NCI-H345 treated with DMSO at 0.1 percent for 48 hours (cell line): Measurements from ENCODE around the gene SRGAP2B.
"Not testable (repeated sequence)": the region's sequence is repeated elsewhere in the genome, so short reads cannot be mapped to it uniquely, and the experiment has no call there.

Experiments used
- DNase-seq: peaks from one replicate; lab custom pipeline; 2025; ENCODE audit not compliant: unreplicated experiment; lab: John Stamatoyannopoulos, UW

The SRGAP2B gene

DNA sequence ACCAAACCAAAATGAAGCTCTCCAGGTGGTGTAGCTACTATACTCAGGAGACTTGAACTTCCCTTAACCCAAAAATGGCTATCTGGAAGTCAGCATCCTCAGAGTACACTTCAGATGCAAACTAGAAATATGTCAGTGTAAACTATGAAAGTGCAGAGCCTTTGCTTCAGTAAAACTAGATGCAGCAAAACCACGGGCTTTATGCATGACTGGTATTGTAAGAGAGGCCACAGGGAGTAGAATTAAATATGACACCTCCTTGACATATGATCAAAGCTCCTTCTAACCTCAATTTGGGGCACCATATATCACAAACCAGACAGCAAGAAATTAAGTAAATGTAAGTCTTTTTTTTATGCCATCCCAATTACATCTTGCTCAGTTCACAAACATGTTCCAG lies 47.6 kb downstream of the SRGAP2B start:
- not testable (repeated sequence) for DNase-seq

DNA sequence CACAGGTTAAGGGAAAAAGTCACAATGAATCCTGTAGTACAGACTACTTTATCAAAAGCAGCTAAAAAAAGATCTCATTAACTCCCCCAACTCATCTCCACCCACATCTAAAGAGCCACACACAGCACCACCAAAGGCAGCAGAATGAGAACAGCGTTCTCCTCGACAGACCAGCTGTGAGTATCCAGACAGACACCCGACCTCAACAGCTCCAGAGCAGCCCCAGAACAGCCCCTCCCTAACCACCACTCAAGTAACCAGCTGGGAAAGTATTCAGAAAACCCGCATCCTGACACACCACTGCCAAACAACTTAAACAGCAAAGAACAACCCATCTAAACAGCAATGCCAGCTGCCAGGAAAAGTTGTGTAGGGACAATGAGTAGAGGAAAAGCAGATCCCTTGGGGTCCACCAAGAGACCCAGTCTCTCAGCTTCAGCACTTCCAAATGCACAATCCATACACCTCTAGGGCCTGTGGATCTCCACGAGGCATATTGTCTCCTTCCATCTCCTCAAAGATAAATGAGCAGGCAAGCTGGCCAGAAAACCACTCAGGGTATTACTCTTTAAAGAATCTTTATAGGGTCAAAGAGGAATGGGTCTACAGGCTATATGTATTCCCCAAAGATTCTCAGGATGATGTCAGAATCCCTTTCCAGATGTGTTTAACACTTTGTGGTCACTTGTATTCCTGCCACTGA lies 49.4 kb downstream of the SRGAP2B start:
- not testable (repeated sequence) for DNase-seq

DNA sequence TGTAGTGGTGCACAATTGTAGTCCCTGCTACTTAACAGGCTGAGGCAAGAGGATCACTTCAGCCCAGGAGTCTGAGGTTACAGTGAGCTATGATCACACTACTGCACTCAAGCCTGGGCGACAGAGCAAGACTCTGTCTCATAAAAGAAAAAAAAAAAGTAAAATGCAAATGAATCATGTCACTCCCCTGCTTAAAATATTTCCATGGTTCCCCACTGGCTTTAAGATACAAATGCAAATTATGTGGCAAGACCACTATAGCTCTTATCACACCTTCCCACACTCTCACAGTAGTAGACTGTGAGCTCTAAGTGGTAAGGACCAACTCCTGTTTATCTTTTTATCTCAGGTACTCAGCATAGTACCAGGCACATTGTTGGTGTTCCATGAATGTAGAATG lies 53.6 kb downstream of the SRGAP2B start:
- DNase-seq = not testable (repeated sequence)

DNA sequence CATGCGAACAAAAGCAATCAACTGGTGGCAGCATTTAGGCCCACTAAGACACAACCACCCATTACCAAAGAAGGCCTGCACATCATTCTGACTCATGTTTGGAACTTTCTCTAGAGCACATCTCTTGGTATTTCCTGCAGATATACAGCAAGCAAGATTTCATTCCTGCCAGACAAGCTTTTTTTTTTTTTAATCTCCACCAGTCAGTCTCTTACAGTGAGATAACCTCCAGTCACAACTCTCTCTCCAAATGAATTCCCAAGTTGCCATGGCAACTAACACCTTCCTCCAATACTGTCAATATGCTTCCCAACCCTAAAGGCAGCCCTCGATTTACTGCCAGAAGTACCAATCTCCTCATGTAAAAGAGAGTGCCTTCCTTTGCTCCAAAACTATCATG lies 59.1 kb downstream of the SRGAP2B start:
- not testable (repeated sequence) for DNase-seq

DNA sequence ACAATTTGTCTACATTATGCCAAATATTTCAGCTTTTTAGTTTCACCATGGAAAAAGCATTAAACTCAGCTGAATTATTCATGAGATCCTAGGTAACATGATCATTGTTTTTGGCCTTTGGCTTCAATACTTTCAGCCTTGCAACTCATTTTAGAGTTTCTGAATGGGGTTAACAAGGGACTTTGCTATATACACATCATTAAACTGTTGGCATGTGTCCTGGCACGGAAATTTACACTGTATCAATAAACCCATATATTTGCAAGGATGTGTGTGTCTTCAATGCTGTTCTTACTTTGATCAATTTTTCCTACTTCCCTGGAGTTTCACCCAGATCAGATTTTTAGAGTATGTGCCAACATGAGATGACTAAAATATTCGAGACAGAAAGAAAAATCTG lies 61.6 kb downstream of the SRGAP2B start:
- not testable (repeated sequence) for DNase-seq

DNA sequence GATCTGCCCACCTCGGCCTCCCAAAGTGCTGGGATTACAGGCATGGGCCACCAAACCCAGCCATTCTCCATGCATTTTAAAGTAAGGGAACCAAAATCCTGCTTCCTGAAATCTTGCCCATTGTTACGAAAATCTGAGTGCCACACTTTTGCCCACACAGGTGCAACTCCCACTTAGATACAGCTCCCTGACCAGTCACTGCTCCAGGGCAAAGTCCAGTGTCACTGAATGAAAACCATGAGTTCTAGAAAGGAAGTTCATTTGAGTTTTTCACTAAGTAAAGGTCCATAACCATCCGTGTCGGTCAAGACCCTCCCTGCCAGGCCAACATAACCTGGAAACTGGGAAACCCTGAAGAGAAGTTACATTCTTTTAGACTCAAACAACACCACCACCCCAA lies 67.9 kb downstream of the SRGAP2B start:
- DNase-seq = not testable (repeated sequence)

DNA sequence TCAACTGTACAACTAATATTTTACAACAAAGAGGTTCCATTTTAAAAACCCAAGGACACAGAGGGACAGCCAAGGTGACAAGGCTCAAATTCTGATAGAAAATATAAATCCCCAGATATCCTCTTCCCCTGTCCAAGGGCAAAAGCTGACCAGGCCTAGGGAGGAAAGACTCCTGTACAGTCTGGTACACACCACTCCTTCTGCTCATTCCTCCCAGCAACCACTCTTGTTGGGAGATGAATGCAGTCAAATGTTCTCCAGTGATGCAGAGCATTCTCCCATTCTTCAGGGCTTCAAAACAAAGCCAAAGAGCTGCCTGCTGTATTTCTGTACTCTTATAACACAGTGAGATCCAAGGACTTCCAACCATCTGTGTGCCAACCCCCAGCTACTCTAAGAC lies 69.8 kb downstream of the SRGAP2B start:
- DNase-seq = not testable (repeated sequence)

DNA sequence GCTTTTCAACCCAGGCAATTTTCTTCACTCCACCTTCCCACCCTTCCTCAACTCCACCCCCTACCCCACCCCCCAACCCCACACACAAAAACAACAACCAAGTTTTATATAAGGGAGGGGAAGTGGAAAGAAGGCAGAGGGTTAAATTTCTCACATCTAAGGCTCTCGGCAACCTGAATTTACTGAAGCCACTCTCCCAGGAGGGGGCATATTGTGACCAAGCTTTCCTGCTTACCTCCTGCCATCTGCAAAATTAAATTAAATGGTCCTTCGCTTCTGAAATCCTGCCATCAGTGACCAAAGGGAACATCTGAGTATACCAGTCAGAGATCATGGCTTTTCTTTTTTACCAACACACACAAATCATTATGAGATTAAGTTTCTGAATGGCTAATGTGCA lies 72.9 kb downstream of the SRGAP2B start:
- DNase-seq = not testable (repeated sequence)

DNA sequence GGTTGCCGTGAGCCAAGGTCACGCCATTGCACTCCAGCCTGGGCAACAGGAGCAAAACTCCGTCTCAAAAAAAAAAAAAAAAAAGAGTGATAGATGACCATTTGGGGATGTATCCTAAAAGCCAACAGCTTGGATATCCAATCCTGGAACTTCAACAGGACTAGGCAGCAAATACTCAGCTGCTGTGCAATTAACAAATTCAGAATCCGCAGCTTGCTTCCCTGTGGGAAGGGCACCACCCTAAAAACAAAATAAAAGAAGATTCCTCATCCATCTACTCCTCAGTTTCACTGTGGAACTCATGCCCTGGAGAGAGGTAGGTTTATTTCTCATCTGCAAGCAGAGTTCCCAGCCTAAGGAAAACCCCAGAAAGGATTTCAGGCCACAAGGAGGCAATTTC lies 73.4 kb downstream of the SRGAP2B start:
- DNase-seq = not testable (repeated sequence)

DNA sequence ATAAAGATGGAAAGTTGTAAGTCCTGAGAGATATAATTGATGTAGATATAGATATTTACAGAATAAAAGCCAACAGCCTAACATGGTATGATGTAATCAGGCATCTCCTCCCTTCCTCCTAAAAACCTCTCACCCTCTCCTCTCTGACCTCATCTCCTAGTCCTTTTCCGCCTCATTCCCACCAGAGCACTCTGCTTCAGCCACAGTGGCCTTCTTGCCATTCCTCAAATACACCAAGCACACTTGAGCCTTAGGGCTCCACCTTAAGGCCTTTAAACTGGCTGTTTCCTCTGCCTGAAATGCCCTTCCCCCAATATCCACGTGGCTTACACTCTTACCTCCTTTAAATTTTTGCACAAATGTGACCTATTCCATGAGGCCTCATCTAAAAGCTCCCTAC lies 75.4 kb downstream of the SRGAP2B start:
- DNase-seq = not testable (repeated sequence)

DNA sequence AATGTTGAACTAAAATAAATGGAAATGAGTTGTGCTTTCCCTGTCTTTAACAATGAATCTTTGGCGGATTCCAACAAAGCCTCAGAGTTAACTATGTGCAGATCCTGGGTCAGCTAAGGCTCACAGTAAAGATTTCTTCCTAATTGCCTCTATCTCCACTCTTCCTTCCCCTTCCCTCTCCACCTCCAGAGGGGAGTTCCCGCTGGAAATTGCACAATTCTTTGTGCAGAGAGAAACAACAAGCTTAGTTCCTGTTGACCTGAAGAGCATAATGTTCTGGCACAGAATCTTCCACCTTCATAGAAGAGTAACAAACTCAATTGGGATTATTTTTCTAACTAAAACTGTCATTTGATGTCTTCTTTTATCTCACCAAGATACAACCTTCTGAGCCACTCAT lies 77.4 kb downstream of the SRGAP2B start:
- DNase-seq = not testable (repeated sequence)

DNA sequence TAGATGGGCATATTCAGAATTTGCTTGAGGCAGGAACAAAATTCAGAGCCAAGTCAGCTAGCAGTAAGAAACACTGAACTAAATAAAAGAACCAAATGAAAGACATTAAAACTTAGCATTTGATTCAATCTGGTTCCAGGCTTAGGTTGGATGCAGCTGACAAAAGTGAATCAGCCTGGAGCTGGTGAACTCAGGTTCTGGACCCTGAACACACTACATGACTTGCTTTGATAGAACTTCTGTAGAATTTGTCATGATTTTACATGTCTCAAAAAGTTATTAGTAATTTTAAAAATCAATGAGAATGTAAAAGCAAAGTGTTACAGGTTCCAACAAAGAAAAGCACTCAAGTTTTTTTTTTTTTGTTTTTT lies 78.7 kb downstream of the SRGAP2B start:
- DNase-seq = not testable (repeated sequence)

DNA sequence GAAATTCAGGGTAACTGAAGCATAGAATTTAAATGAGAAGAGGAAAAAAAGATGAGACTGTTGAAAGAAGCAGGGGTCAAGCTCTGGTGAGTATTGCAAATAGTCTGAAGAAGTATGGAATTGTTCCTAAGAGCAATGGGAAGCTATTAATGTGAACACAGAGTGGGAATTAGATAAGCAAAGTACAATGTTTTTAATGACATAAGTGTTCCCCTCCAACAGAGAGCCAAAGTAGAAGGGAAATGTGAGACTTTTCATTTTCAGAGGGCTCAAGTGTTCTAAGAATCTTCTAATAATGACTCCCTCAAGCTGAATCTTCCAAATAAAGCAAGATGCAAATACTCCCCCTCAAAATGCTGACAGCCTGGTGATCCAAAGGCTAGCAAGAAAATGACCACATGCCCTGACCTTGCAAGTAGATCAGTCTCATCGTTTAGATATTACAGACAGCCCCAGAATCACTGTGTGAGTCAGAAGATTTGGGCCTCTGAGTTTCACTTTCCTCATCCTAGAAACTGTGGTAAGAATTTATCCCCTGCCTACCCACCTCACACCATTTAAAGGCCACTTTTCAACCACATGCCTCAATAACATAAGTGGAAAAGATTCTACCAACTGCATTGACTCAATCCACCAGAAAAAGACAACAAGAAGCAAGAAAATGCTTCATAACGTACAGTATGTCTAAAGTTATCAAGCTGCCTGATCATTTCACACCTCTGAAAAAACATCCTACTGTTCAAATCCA lies 79.2 kb downstream of the SRGAP2B start:
- not testable (repeated sequence) for DNase-seq

DNA sequence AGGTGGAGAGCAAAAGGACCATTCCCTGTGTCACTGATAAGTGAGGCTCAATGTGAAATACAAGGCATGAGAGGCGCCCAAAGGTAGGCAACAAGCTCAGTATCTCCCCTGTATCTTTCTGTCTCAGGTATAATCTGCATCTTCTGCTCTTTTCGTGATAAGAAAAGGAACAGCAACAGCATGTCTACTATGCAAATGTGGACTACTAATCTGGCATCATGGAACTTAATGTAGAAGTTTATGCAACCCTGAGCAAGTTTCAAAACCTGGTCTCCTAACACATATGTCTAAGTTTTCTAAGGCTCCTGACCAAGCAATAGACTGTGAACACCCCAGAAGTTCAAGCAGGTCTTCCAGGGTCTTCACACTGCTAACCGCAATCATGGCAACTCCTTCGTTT lies 81.8 kb downstream of the SRGAP2B start:
- not testable (repeated sequence) for DNase-seq

DNA sequence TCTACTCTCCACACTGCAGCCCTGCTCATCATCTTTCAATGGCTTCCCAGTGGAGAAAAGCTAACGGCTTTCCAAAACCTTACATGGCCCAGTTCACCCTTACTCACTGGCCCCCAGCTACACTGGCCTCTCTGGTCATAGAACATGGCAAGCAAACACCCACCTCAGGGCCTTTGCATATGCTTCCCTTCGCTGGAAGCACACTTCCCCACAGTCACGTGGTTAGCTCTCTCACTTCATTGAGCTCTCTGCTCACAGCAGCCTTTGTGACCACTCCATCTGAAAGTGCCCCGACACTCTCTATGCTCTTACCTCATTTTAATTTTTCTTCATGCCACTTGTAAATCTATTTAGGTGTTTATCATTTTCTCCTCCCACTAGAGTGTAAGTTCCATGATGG lies 83.3 kb downstream of the SRGAP2B start:
- not testable (repeated sequence) for DNase-seq

DNA sequence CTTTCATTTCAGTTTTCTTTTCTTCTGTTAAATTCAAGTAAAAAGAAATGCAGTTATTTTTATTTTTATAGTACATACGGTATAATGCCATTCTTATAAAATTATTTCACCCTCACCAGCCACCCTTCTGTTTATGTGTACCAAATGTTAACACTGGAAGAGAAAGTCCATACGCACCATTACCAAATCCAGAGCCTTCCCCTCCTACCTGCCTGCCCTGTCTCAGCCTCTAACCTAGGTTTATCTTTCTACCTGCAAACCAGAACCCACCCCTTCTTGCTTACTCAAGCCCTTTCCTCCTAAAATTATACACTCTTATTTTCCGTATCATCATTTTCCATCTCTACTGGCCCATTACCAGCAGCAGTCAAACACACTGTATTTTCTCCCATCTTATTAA lies 84.5 kb downstream of the SRGAP2B start:
- not testable (repeated sequence) for DNase-seq

DNA sequence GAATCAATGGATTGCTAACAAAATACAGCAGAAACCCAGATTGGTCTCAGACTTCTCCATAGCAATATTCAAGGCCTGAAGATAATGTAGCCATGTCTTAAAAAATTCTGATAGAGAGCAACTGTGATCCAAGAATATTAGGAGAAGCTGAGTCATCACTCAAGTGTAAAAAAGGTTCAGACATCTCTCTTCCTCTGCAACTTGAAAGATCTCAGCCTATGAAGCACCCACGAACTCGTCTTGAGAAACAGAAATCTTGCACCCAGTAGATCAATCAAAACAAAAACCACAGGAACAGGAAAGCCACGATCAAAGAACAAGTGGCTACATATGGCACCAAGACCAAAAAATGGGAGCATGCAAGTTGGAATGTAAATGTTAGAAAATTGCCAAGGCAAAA lies 85.2 kb downstream of the SRGAP2B start:
- not testable (repeated sequence) for DNase-seq

DNA sequence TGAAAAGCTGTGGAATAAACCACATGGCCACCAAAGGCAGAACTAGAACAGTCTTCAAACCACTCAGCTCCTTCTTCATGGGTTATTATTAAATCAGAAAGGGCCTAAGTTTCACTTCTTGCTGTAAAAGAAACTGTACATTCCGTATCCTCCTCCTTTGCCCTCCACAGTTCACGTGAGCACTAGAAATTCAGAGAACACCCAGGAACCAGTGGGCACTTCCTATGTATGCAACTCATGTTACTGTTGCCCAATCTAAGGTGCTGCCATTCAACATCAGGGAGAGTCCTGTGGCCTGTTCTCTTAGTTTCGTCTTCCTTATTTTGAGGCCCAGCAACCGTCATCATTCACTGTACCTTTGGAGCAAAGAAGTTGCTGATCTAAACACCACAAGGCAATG lies 86.7 kb downstream of the SRGAP2B start:
- DNase-seq = not testable (repeated sequence)

DNA sequence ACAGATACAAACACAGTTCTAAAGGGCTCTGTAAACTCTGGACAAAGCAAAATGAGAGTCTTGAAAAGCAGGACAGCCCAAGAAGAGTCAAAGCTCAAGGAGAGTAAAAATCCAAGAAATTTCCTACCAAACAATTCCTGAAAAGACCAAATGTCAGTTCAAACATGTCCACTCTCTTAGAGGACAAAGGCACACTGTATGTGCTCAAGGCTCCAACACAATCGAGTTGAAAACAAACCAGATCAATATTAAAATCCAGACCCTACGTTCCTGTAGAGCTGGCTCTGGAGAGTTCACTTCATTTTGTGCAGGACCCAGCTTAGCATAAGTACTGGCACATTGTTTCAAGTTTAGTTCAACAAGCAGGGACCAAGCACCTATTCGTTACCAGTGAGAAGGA lies 90.0 kb downstream of the SRGAP2B start:
- not testable (repeated sequence) for DNase-seq

DNA sequence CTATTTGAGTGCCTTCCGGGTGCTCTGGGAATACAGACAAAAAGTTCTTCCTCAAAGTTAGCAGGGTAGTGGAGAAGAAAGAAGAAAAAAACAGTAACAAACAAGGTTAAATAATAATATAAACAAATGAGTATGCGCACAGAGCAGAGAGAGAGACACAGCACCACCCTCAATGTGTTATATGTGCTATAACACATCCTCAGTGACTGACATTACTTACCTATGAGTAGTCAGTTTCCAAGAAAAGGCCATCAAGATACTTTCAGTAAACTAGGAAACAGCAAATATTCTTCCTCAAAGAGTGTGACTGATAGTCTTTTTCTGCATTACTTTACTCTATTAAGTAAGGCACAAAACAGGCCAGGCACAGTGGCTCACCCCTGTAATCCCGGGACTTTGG lies 93.7 kb downstream of the SRGAP2B start:
- DNase-seq = not testable (repeated sequence)

DNA sequence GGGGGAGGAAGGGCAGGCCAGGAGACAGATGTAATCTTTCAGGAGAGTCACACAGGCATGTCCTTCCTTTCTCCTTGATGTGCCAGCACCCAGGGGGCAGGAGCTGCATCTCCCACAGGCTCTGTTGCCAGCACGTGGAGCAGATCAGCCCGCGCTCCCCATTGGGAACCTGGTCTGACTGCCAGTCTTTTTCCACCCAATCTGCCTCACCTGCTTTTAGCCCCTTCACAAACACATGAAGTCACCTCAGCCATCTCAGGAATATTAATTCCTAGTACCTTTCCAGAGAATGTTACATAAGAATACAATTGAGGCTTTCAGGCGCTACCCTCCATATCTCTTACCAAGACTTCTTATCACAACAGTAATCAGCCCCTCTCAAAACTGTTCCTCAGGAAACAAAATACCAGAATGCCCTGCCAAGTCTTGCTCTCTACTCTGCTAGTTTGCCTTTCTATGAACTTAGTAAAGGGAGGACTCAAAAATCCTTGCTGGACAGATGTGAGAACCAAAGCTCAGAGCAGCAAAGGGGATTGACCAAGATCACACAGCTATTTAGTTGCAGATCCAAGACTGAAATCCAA lies 94.3 kb downstream of the SRGAP2B start:
- not testable (repeated sequence) for DNase-seq
